A549 (cell line): ENCODE measurements around the gene SLC2A13.

Source experiments
- EP300 ChIP-seq, 2 experiments: fragments of >200 bp; sonication (Bioruptor Twin); formaldehyde crosslinking; IDR thresholded peaks; 2 replicates in 1 of 2; 3 replicates in 1 of 2; pipeline ENCODE4 v1.6.1; 2016 to 2017
- MAX ChIP-seq: IDR thresholded peaks from 2 replicates; pipeline ENCODE4 v1.6.1; 2012
- MYC ChIP-seq: IDR thresholded peaks from 2 replicates; pipeline ENCODE4 v1.6.1; 2012; ENCODE audit warnings: mild to moderate bottlenecking, inconsistent platforms, low read length, improper control_type of control experiment, borderline replicate concordance
- POLR2A ChIP-seq: IDR thresholded peaks from 2 replicates; pipeline ENCODE4 v1.6.1; 2012; ENCODE audit warnings: mild to moderate bottlenecking, low read length
- RNF2 ChIP-seq: fragments of 200-600 bp; sonication (generic); IDR thresholded peaks from 2 replicates; pipeline ENCODE4 v1.6.1; 2016; ENCODE audit warnings: low read depth, mild to moderate bottlenecking, antibody characterized with exemption, moderate library complexity, borderline replicate concordance
- ZNF302 ChIP-seq: fragments of 250-450 bp; sonication (Bioruptor Pico); IDR thresholded peaks from 2 replicates; pipeline ENCODE4 v1.9.0; 2021; ENCODE audit warnings: inconsistent platforms, mild to moderate bottlenecking, moderate library complexity
- TF ChIP-seq, protein P1 (sequence below): fragments of >200 bp; sonication (Bioruptor Twin); formaldehyde crosslinking; IDR thresholded peaks from 3 replicates; pipeline ENCODE4 v1.5.1; 2016

GRCh38 chr12:40031965-40032364 lies 73.9 kb downstream of the SLC2A13 start:
- no peak for TF ChIP-seq MYC
- no peak for TF ChIP-seq RNF2
- TF ChIP-seq MAX, result no peak
- no peak for TF ChIP-seq ZNF302 (CRISPR knock-in tag)
- TF ChIP-seq, protein P1, sequence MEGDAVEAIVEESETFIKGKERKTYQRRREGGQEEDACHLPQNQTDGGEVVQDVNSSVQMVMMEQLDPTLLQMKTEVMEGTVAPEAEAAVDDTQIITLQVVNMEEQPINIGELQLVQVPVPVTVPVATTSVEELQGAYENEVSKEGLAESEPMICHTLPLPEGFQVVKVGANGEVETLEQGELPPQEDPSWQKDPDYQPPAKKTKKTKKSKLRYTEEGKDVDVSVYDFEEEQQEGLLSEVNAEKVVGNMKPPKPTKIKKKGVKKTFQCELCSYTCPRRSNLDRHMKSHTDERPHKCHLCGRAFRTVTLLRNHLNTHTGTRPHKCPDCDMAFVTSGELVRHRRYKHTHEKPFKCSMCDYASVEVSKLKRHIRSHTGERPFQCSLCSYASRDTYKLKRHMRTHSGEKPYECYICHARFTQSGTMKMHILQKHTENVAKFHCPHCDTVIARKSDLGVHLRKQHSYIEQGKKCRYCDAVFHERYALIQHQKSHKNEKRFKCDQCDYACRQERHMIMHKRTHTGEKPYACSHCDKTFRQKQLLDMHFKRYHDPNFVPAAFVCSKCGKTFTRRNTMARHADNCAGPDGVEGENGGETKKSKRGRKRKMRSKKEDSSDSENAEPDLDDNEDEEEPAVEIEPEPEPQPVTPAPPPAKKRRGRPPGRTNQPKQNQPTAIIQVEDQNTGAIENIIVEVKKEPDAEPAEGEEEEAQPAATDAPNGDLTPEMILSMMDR, result 0 out of 3 replicates have a peak, but pooled peaks have one; percentile 11
- no peak for TF ChIP-seq POLR2A
- TF ChIP-seq EP300 (IDR thresholded peaks at IDR 0.05), result no peak
